NT2/D1 (cell line): ENCODE data around the gene CIAO2B.

Experiments
- DNase-seq: peaks from one replicate; pipeline ENCODE4 v3.0.0-alpha.2; 2011; ENCODE audit warnings: low read depth, low spot score
- H3K27me3 ChIP-seq: 2 replicates; pipeline ENCODE4 v1.6.0; 2011; ENCODE audit warnings: mild to moderate bottlenecking; ENCODE audit not compliant: insufficient read length, insufficient read depth
- H3K36me3 ChIP-seq: 2 replicates; pipeline ENCODE4 v1.6.1; 2011; ENCODE audit warnings: mild to moderate bottlenecking, low read length, mixed read lengths; ENCODE audit not compliant: insufficient read depth, insufficient read length
- H3K4me1 ChIP-seq: 2 replicates; pipeline ENCODE4 v1.5.1; 2011; ENCODE audit not compliant: insufficient read depth, insufficient read length
- H3K4me3 ChIP-seq: 2 replicates; pipeline ENCODE4 v1.5.1; 2011; ENCODE audit warnings: low read depth; ENCODE audit not compliant: insufficient read length
- H3K9ac ChIP-seq: 2 replicates; pipeline ENCODE4 v1.6.0; 2011; ENCODE audit warnings: low read depth; ENCODE audit not compliant: insufficient read length
- H3K9me3 ChIP-seq: 2 replicates; pipeline ENCODE4 v1.5.1; 2011; ENCODE audit warnings: mild to moderate bottlenecking, low read length; ENCODE audit not compliant: insufficient read depth
- SUZ12 ChIP-seq: IDR thresholded peaks from 2 replicates; pipeline ENCODE4 v1.6.1; 2011; ENCODE audit not compliant: insufficient read length, insufficient read depth; ENCODE audit errors: extremely low read depth
- YY1 ChIP-seq: IDR thresholded peaks from 2 replicates; pipeline ENCODE4 v1.6.1; 2011; ENCODE audit not compliant: insufficient read length, insufficient read depth
- ZNF274 ChIP-seq: IDR thresholded peaks from 2 replicates; pipeline ENCODE4 v1.6.1; 2011; ENCODE audit warnings: mild to moderate bottlenecking, low read depth, low read length

The CIAO2B gene

DNA sequence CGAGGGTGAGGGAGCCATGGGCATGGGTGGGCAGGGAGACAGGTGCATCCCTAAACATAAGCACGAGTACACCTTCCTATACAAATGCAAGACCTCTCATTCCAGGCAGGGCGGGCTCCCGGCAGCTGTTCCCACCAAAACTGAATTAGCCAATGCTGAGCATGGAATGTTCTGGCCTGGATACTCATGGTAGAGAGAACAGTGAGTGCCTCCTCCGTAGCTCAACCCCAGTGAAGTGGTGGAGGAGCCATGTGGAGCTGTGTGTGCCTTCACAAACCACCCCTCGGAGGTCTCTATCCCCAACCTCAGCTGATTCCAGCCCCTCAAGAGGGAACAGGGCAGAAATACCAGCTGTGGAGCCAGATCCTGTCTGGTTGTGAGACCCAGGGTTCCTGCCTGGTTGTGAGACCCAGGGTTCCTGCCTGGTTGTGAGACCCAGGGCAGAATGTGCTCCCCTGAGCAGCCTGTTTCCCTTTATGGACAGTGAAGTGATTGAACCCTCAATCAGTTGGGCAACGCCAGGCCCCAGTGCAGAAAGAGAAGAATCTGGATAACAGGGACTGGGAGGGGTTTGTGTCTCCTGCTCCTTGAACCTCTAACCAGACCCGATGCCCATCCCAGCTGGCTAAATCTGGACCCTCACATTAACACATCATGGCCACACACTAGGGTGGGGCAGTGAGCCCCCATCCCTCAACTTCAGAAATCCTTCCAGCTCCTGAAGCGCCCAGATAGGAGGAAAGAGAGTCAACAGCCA, 13.1 kb downstream of the CIAO2B start:
- H3K27me3 ChIP-seq: peaks cover 38% of the 10 kb centered on the region
- DNase-seq: no peak
- H3K36me3 ChIP-seq: peaks cover 16% of the 10 kb centered on the region
- peaks cover 20% of the 10 kb centered on the region for H3K4me1 ChIP-seq
- H3K9ac ChIP-seq: no peak overlapping the region
- no peak overlapping the region for H3K4me3 ChIP-seq
- TF ChIP-seq SUZ12 (no peak), YY1 (no peak)
- no peaks in the 10 kb centered on the region for H3K9me3 ChIP-seq

DNA sequence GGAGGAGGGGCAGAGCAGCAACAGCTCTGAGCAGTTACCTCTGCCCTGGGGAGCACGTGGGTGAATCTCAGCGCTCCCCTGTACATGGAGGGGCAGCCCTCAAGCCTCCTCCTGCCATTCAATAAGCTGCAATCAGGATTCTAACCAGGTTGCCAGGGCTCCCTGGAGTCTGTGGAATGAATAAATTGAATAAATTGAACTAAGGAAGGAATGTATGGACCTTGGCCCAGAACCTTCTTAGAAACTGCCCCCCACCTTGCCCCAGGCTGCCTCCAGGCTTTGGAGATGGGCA, 14.0 kb downstream of the CIAO2B start:
- Histone ChIP-seq H3K4me3 (no peak overlapping the region), H3K36me3 (peaks cover 16% of the 10 kb centered on the region), H3K4me1 (peaks cover 20% of the 10 kb centered on the region), H3K27me3 (peaks cover 34% of the 10 kb centered on the region), H3K9ac (no peak overlapping the region), H3K9me3 (no peaks in the 10 kb centered on the region)
- DNase-seq: no peak
- TF ChIP-seq YY1 (no peak), SUZ12 (no peak), ZNF274 (no peak)

DNA sequence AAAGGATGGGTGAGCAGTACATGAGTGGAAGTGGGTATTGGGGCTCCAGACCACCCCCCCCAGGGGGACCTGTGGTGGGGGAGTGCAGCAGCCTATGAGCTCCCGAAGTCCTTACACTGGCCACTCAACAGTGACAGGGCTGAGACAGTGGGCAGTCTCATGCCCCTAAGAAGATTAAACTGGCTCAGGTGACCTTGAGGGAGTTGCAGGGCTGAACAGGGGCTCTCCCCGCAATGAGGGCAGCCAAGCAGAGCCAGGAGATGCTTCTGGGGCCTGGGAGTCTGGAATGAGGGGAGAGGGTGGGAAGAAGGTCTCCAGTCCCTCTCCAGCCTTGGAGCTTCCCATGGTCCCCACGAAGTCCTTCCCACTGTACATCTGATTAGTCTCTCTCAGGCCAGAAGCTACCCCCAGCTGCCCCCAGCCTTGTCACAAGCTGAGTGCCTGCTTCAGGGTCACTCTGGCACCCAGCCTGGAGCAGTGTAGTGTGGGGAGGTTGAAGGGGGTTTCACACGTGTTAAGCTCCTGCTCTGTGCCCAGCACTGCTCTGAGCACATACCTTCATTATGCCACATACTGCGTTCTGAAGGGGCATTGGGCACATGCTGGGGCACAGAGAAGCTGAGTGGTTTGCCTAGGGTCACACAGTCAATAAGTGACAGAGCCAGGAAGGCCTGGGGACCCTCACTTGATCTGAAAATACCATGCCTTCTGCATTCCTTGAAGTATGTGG, 14.5 kb downstream of the CIAO2B start:
- H3K27me3 ChIP-seq: peaks cover 30% of the 10 kb centered on the region
- DNase-seq: no peak
- H3K9me3 ChIP-seq: no peaks in the 10 kb centered on the region
- no peak overlapping the region for H3K4me3 ChIP-seq
- H3K36me3 ChIP-seq: peaks cover 16% of the 10 kb centered on the region
- no peak for TF ChIP-seq SUZ12
- TF ChIP-seq YY1: no peak
- no peak for TF ChIP-seq ZNF274
- peaks cover 20% of the 10 kb centered on the region for H3K4me1 ChIP-seq
- H3K9ac ChIP-seq: no peak overlapping the region

DNA sequence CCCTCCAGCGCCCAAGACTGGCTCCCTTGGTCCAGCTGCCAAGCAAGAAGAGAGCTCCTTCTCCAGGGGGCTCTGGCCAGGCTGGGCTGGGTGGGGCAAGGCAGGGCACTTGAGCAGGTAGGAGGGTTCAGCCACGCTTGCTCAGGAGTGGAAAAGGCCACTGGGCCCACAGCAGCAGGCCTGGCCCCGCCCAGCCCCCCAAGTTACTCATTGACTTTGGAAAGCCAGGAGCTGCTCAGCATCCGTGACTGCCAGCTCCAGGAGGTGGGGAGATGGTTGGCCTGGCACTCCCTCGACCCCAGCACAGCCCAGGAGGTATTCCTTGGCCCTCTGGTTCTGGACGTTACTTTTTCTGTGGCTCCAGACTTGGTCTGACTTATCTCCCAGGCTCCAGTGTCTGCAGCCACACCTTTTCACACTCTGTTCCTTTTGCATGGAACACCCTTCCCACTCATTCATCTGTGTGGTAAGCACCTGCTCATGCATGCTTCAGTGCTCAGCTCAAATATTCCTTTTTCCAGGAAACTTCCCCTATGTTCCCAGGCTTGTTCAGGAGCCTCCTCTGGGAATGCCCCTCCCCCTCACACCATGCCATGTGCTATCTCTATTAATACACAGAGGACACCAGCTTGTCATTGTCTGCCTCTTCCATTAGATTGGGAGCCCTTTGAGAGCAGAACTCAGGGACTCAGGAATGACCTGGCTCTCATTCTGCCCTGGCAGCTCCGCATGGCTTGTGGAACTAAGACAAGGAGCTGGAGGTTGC, 15.2 kb downstream of the CIAO2B start, which contains the start of gene CDH16:
Gene CDH16 (minus strand): TSS at position 83 of the 766 bp plus-strand sequence. CDS start 820 bp downstream, outside the sequence.
- DNase-seq: no peak
- Histone ChIP-seq H3K36me3 (peaks cover 16% of the 10 kb centered on the region), H3K4me3 (no peak within 1 kb of the TSS), H3K4me1 (peaks cover 20% of the 10 kb centered on the region), H3K27me3 (peaks cover 23% of the 10 kb centered on the region), H3K9ac (no peak within 1 kb of the TSS), H3K9me3 (no peaks in the 10 kb centered on the region)
- TF ChIP-seq YY1 (no peak), SUZ12 (no peak), ZNF274 (no peak)

DNA sequence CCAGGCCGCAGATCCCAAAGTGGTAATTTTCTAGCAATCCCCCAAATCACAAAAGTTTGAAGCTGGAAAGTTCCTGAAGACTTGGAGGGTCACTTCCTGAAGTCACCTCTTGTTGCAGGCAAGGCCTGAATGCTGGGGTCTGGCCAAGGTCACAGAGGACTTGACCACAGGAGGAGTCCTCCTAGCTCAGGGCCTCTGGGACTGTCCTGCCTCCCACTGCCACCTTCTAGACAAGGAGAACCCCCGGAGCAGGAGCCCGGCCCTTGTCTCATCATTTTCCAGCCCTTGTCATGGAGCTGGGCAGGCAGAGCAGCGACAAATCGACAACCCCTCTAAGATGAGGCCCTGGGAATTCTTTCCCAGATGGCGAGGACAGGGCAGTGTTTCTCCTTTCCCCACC, 15.8 kb downstream of the CIAO2B start:
- Histone ChIP-seq H3K9ac (no peak overlapping the region), H3K4me3 (no peak overlapping the region), H3K9me3 (no peaks in the 10 kb centered on the region), H3K36me3 (peaks cover 10% of the 10 kb centered on the region), H3K27me3 (peaks cover 16% of the 10 kb centered on the region), H3K4me1 (peaks cover 18% of the 10 kb centered on the region)
- no peak for DNase-seq
- TF ChIP-seq YY1: no peak
- no peak for TF ChIP-seq ZNF274
- TF ChIP-seq SUZ12: no peak

DNA sequence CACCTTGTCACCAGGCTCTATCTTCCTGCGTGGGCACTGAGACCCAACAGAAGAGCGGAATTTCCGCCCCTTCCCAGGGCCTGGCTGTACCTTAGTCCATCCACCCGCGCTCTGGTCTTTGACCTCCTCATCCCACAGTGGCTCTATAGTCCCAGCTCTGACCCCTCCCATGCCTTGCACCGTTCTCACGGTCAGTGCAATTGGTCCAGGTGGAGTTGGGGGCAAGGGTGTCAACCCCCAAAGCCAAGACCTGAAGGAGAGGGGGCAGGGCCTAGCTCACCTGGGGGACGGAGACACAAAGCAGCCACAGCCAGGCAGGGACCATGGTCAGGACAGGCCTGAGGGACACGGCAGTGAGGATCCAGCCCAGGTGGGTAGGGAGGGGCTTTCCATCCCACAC, 16.5 kb downstream of the CIAO2B start:
- Histone ChIP-seq H3K27me3 (peaks cover 11% of the 10 kb centered on the region), H3K9ac (no peak overlapping the region)
- no peak for DNase-seq

DNA sequence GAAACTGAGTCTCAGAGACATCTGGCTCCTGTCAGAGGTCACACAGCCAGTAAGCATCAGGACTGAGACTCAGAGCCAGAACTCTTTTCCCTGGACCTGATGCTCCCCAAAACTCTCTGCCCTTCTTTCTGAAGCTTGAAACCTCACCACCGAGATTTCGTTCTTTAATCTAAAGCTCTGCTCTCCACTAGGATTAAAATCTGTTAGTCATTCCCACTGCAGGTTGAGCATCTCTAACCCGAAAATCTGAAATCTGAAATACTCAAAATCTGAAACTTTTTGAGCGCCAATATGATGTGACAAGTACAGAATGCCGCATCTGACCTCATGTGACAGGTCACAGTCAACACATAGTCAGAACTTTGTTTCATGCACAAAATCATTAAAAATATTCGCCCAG, 17.7 kb downstream of the CIAO2B start:
- Histone ChIP-seq H3K27me3 (peaks cover 11% of the 10 kb centered on the region), H3K4me1 (peaks cover 13% of the 10 kb centered on the region), H3K9ac (no peak overlapping the region), H3K9me3 (no peaks in the 10 kb centered on the region), H3K36me3 (no peaks in the 10 kb centered on the region), H3K4me3 (no peak overlapping the region)
- no peak for TF ChIP-seq SUZ12
- TF ChIP-seq ZNF274: no peak
- no peak for TF ChIP-seq YY1
- DNase-seq: no peak

More for the DNA sequence above, 16.5 kb downstream of the CIAO2B start:
- TF ChIP-seq ZNF274: no peak
- no peak for TF ChIP-seq YY1
- no peak for TF ChIP-seq SUZ12
- no peak overlapping the region for H3K4me3 ChIP-seq
- H3K36me3 ChIP-seq: peaks cover 9% of the 10 kb centered on the region
- H3K4me1 ChIP-seq: peaks cover 18% of the 10 kb centered on the region
- no peaks in the 10 kb centered on the region for H3K9me3 ChIP-seq
